Measurements from ENCODE around the gene TTLL11.

DNA sequence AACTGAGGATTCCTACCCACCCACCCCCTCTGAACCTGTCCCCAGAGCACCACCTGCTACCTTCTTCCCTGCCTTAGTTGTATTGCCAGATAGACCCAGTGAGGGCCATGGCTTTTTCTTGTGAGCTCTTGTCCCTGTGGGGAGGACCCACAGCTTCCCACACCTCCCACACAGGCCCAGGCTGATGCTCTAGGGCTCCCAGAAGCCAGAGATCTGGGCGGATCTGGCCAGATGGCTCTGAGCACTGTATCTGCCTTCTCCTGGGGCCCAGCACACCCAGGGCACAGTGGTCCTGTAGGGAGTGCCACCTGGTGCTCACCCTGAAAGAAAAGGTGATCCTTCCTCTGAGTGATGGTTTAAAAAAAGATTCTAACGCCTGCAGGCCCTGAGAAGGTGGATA, 310.0 kb downstream of the TTLL11 start:
- TF ChIP-seq, protein P1, sequence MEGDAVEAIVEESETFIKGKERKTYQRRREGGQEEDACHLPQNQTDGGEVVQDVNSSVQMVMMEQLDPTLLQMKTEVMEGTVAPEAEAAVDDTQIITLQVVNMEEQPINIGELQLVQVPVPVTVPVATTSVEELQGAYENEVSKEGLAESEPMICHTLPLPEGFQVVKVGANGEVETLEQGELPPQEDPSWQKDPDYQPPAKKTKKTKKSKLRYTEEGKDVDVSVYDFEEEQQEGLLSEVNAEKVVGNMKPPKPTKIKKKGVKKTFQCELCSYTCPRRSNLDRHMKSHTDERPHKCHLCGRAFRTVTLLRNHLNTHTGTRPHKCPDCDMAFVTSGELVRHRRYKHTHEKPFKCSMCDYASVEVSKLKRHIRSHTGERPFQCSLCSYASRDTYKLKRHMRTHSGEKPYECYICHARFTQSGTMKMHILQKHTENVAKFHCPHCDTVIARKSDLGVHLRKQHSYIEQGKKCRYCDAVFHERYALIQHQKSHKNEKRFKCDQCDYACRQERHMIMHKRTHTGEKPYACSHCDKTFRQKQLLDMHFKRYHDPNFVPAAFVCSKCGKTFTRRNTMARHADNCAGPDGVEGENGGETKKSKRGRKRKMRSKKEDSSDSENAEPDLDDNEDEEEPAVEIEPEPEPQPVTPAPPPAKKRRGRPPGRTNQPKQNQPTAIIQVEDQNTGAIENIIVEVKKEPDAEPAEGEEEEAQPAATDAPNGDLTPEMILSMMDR (IDR thresholded peaks at IDR 0.05; ENCODE audit: poor library complexity), result no peak
- TF ChIP-seq EZH2phosphoT487 (IDR thresholded peaks at IDR 0.05; ENCODE audit: low read depth, severe bottlenecking, unreplicated experiment) (no peak), EZH2 (IDR thresholded peaks at IDR 0.05; ENCODE audit: borderline replicate concordance) (no peak)

Measured in hepatocyte (in vitro differentiated cells).